ENCODE measurements around the gene LACTB.
A peak's percentile ranks its signal among the peaks of the same experiment; 100 is the strongest.

LACTB gene

DNA sequence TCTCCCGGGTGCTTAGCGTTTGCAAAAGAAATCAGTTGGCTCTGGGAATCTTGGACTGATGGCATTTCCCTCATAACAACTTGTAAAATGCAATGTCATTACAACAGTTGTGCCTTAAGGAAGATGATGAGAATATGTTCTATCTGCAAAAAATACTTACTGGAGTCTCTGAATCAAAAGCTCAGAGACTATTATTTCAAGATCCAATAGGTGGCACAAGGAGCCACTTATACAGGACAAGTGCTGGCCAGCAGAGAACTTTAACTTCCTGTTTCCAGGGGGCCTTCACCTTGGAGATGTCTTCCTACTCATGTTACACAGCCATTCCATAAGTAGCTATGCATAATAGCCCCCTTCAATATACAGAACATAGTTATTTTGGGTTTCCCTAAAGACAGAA, 44.6 kb downstream of the LACTB start:
- Mint-ChIP-seq H3K9me3 (no peaks in the 10 kb centered on the region), H3K4me1 (peaks cover 11% of the 10 kb centered on the region), H3K27me3 (no peaks in the 10 kb centered on the region), H3K27ac (no peak overlapping the region), H3K4me3 (no peak overlapping the region), H3K36me3 (no peaks in the 10 kb centered on the region)
- no peak for ATAC-seq

DNA sequence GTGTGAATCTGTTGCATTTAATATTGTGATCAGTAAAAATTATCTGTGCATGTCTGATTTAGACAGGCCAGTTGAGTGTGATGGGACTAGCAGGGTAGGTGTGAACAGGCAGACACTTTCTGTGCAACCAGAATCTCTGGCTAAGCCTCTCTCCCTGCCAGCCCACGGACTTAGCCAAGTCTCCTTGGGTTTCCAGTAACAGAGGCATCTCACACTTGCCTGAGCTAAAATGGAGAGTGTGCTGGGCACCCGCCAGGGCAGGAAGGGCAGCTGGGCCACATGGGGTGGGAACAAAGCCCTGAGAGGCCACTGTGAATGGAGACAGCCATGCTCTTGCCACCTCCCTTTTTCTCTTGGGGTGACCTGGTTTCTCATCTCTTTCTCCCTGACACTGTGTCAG, 48.1 kb downstream of the LACTB start:
- no peaks in the 10 kb centered on the region for H3K36me3 Mint-ChIP-seq
- no peak overlapping the region for H3K4me3 Mint-ChIP-seq
- H3K27ac Mint-ChIP-seq, result no peak overlapping the region
- no peaks in the 10 kb centered on the region for H3K27me3 Mint-ChIP-seq
- H3K4me1 Mint-ChIP-seq, result no peaks in the 10 kb centered on the region
- no peak for ATAC-seq
- H3K9me3 Mint-ChIP-seq, result no peaks in the 10 kb centered on the region

DNA sequence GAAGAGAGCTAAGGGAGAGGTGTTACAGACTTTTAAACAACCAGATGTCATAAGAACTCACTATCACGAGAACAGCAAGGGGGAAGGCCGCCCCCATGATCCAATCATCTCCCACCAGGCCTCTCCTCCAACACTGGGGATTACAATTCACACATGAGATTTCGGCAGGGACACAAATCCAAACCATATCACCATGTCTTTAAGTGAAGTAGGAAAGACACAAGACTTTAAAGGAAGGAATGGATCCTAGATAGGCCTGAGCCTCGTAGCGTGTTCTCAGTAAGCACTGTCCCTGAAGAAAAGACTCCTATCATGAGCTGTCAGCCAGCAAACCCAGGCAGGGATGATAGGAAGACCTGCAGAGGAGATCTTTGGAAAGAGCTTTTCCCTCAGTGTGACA, 50.7 kb downstream of the LACTB start:
- H3K27ac Mint-ChIP-seq, result no peak overlapping the region
- ATAC-seq, result no peak
- no peak overlapping the region for H3K4me3 Mint-ChIP-seq
- no peaks in the 10 kb centered on the region for H3K9me3 Mint-ChIP-seq
- H3K27me3 Mint-ChIP-seq, result no peaks in the 10 kb centered on the region
- no peaks in the 10 kb centered on the region for H3K4me1 Mint-ChIP-seq
- no peaks in the 10 kb centered on the region for H3K36me3 Mint-ChIP-seq

DNA sequence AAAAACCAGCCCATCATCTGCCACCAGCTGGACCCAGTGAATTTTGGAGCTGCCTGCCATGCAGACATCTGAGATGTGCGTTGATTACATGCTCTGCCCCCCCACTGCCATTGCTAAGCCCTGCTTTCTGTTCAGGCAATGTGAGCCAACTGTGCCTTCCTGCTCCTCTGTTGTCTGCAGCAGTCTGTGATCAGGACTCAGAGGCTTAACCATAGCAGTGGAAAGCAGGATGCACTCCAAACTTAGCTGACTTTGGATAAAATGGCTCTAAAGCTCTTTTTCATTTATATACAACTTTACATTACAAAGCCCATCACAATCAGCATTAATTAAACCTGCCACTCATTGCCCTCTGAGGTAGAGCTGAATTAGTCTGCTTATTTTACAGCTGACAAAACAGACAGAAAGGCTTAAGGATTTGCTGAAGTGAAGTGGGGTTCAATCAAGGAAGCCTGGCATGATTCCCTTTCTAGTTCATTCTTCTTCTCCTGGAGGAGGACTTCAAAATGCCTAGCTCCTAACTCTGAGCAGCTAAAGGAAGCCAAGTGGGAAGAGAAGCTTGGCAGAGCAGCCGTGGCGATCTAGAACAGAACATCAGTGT, 51.3 kb downstream of the LACTB start:
- no peak for ATAC-seq
- Mint-ChIP-seq H3K27me3 (no peaks in the 10 kb centered on the region), H3K4me3 (no peak overlapping the region), H3K27ac (no peak overlapping the region), H3K36me3 (no peaks in the 10 kb centered on the region), H3K9me3 (no peaks in the 10 kb centered on the region), H3K4me1 (no peaks in the 10 kb centered on the region)

DNA sequence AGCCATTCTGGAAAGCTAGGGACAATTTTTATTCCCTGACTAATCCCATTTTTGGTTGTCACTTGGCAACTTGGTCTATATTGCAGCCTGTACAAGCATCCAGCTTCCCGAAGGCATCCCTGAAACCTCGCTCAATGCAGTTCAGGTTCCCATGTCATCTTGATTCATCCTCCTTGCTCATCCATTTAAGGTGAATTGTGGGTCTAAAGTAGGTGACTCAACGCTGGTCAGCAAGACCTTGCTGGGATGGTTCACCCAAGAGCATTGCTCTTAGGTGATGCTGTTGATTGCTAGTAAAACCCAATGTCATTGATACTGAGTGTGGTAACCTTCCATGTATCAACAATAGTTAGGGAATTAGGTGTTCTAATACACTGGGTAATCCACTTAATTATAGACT, 54.6 kb downstream of the LACTB start:
- Mint-ChIP-seq H3K36me3 (no peaks in the 10 kb centered on the region), H3K27ac (no peak overlapping the region), H3K27me3 (no peaks in the 10 kb centered on the region), H3K4me3 (no peak overlapping the region), H3K9me3 (no peaks in the 10 kb centered on the region), H3K4me1 (no peaks in the 10 kb centered on the region)
- ATAC-seq, result no peak

DNA sequence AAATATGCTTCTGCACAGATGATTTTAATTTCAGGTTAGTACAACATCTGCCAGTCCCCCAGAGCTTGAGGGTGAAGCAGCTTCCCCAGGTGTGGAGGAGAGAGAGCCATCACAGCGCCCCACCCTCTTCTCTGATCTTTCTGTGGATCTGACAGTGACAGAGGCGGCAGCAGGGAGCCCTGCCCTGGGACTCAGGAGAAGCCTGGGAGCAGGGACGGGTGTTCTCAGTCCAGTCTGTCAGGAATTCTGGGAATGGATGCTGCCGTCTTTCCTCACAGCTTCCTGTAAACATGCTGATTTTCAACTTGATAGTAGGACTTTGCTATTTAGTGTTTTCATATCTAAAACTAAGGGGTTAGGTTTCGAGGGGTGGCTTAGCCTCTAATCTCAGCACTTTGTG, 56.4 kb downstream of the LACTB start:
- no peak for ATAC-seq
- H3K4me3 Mint-ChIP-seq, result no peak overlapping the region
- H3K9me3 Mint-ChIP-seq, result no peaks in the 10 kb centered on the region
- H3K27me3 Mint-ChIP-seq, result no peaks in the 10 kb centered on the region
- no peak overlapping the region for H3K27ac Mint-ChIP-seq
- no peaks in the 10 kb centered on the region for H3K4me1 Mint-ChIP-seq
- H3K36me3 Mint-ChIP-seq, result no peaks in the 10 kb centered on the region

DNA sequence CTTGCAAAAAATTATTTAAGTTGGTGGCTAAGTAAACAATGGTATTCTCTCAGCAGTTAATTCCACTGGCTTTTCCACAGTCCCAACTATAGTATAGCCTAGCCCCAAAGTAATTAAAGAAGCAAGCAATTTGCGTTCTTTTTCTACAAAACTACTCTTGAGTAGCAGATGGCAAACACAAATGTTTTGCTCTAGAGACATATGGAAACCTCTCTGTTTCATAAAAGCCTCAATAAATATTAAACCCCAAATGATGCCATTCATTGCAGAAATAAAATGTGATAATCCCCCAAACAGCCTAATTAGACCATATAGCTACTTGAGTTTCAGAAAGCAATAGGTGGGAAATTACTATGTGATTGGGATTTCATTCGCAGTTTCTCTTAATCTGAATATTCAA, 59.1 kb downstream of the LACTB start:
- Mint-ChIP-seq H3K4me3 (no peak overlapping the region), H3K27me3 (no peaks in the 10 kb centered on the region), H3K4me1 (no peaks in the 10 kb centered on the region), H3K27ac (no peak overlapping the region), H3K9me3 (no peaks in the 10 kb centered on the region), H3K36me3 (no peaks in the 10 kb centered on the region)
- no peak for ATAC-seq

DNA sequence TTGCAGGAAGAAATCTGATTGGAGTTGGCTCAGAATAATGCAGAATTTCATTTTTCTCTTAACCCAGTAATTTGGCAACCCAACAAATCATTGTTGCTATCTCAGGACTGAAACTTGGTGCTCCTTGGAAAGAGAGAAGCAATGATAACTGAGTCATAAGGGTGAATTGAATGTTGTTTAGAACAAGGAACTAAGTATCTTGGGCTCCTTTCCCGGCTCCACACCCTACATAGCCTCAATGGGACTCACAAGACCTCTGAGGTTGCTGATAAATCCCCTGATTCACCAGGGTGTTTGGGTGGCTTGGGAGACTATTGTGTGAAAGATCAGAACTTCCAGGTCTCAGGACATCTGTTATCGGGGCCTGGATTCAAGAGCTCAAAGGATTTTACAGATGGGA, 60.0 kb downstream of the LACTB start:
- no peak for ATAC-seq
- Mint-ChIP-seq H3K27me3 (no peaks in the 10 kb centered on the region), H3K27ac (no peak overlapping the region), H3K4me3 (no peak overlapping the region), H3K4me1 (peaks cover 5% of the 10 kb centered on the region), H3K36me3 (no peaks in the 10 kb centered on the region), H3K9me3 (no peaks in the 10 kb centered on the region)

DNA sequence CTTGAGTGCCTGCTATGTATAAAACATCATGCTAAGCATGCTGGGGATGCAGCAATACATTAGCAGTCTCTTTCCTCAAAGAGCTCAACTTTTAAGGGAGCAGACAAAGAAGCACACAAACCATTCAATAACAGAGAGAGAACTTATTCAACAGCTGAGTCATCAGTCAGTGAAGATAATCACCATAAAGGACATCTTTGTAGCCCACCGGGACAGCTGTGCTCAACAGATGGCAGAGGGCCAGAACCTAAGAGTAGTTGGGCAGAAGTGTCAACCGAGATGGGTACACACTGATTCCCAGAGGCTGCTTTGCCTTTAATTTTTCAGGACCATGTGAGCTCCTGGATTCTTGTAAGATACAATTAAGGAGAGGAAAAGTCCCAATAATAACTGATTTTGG, 63.5 kb downstream of the LACTB start:
- Mint-ChIP-seq H3K4me3 (no peak overlapping the region), H3K27me3 (no peaks in the 10 kb centered on the region), H3K36me3 (peaks cover 5% of the 10 kb centered on the region), H3K27ac (no peak overlapping the region), H3K9me3 (no peaks in the 10 kb centered on the region), H3K4me1 (peaks cover 21% of the 10 kb centered on the region)
- ATAC-seq, result no peak

DNA sequence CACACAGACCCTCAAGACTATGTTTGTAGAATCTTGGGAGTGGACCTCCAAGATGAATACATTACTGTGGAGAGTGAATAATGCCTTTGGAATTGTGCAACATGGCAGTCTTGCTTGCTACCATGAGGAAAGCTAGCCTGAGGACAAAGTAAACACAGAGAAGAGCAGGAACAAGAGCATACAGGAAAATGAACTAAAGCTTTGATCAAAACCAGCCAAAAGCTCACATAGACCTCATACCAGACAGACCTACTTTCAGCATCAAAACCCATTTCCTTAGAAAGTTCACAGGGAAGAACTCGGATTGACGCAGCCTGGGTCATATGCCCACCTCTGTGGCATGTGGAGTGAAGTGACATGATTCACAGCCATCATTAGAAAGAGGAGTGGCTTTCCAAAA, 64.4 kb downstream of the LACTB start:
- no peaks in the 10 kb centered on the region for H3K27me3 Mint-ChIP-seq
- H3K9me3 Mint-ChIP-seq, result no peaks in the 10 kb centered on the region
- peaks cover 8% of the 10 kb centered on the region for H3K36me3 Mint-ChIP-seq
- peaks cover 29% of the 10 kb centered on the region for H3K4me1 Mint-ChIP-seq
- no peak for ATAC-seq
- H3K27ac Mint-ChIP-seq, result no peak overlapping the region
- no peak overlapping the region for H3K4me3 Mint-ChIP-seq

DNA sequence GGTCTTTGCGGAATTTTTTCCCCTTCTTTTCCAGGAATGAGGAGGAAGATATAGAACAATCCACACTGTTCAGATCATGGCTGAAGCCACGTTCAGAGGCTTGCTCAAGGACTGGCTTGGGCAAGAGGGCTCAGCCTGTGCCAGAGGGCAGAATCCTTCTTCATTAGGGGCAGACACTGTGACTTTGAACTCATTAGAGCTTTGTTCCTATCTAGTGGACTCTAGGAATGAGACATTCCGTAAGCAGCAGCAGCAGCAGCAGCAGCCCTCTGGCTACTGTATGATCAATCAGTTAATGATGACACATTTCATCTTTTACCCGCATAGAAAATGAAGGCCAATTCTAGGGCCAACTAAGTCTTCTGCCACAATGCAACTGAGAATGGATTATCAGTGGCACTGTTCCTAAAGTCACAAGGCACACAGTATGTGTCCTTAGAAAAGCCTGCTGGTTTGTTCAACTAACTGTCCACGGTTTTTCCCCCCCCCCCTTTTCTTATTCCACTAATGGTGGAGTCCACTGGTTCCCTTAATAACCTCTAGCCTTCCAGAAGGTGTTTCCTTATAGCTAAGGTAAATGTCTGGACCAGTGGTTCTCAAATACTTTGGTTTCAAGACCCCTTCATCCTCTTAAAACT, 66.0 kb downstream of the LACTB start:
- ATAC-seq, result no peak
- Mint-ChIP-seq H3K4me3 (no peak overlapping the region), H3K9me3 (no peaks in the 10 kb centered on the region), H3K27me3 (no peaks in the 10 kb centered on the region), H3K27ac (peak overlapping the region; percentile 86), H3K4me1 (peaks cover 44% of the 10 kb centered on the region), H3K36me3 (peaks cover 10% of the 10 kb centered on the region)

DNA sequence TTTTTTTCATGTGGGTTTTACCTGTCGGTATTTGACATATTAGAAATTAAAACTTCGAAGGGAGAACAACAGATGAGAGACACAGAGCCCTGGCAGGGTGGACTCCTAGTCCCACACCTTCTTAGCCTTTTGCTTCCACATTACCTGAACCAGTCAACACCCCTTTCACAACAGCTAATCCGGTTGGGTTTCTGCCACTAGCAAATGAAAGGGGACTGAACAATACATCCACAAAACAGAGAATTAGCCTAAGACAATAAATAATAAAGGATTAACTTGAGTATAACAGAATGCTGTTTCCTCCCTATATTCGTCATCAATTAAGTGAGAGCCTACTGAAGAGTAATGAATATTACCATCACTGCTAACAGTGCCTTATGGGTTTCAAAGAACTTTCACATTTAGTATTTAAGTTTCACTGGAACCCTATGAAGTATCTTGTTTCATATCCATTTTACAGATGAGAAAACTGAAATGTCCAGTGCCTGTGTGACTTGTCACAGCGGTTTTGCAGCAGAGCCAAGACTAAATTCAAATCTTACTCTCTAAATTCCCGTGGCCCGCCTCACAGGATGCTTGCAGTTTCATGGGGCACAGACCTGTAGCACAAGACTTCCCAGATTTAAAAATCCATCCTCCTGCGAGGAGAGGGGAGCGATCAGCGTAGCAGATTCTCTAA, 66.7 kb downstream of the LACTB start:
- no peaks in the 10 kb centered on the region for H3K27me3 Mint-ChIP-seq
- peak; percentile 10 for ATAC-seq
- peaks cover 12% of the 10 kb centered on the region for H3K36me3 Mint-ChIP-seq
- peak overlapping the region; percentile 97 for H3K4me3 Mint-ChIP-seq
- H3K9me3 Mint-ChIP-seq, result no peaks in the 10 kb centered on the region
- H3K27ac Mint-ChIP-seq, result peak overlapping the region; percentile 86
- H3K4me1 Mint-ChIP-seq, result peaks cover 47% of the 10 kb centered on the region

DNA sequence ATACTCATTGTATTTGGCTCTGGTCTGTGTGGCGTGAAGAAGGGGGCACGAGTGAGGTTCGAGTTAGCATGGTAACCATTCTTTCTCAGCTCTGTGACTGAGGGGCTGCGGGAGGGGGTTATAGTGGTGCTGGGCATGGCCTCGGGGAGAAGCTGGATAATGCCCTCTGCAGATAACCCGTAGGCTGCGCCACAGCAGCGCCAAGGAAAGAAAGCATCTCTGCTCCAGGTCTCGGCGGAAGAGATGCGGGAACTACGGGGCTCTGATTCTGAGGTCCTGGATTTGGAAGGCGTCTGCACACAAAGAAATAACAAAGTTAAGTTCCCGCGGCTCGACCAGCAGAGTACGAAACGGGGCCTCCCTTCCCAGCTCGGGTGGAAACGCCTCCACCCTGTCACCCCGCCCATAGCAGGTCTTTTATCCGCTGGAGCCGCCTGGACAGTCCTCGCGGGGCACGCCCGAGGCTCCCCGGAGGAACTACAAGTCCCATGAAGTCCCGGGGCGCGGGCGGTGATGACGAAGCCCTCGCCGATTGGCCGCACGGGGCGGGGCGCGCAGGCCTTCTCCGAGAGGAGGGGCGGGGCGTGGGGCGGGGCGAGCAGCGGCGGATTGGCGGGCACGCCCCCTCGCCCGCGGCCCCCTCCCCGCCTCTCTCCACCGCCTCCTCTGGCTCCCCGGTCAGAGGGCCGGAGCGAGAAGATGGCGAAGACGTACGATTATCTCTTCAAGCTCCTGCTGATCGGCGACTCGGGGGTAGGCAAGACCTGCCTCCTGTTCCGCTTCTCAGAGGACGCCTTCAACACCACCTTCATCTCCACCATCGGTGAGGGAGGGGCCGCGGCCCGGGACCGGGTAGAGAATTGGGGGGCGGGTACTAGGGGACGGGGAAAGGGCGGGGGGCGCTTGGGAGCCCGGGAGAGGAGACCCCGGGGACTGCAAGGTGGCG, 67.5 kb downstream of the LACTB start, which contains the start of gene RAB8B:
TSS of gene RAB8B (plus strand) at position 681 of the 946 bp plus-strand sequence. CDS start at position 700, 19 bp downstream.
- no peaks in the 10 kb centered on the region for H3K27me3 Mint-ChIP-seq
- H3K27ac Mint-ChIP-seq, result peak within 1 kb of the TSS; percentile 86
- peak; percentile 95 for ATAC-seq
- no peaks in the 10 kb centered on the region for H3K9me3 Mint-ChIP-seq
- peak within 1 kb of the TSS; percentile 97 for H3K4me3 Mint-ChIP-seq
- H3K36me3 Mint-ChIP-seq, result peaks cover 18% of the 10 kb centered on the region
- H3K4me1 Mint-ChIP-seq, result peaks cover 54% of the 10 kb centered on the region

DNA sequence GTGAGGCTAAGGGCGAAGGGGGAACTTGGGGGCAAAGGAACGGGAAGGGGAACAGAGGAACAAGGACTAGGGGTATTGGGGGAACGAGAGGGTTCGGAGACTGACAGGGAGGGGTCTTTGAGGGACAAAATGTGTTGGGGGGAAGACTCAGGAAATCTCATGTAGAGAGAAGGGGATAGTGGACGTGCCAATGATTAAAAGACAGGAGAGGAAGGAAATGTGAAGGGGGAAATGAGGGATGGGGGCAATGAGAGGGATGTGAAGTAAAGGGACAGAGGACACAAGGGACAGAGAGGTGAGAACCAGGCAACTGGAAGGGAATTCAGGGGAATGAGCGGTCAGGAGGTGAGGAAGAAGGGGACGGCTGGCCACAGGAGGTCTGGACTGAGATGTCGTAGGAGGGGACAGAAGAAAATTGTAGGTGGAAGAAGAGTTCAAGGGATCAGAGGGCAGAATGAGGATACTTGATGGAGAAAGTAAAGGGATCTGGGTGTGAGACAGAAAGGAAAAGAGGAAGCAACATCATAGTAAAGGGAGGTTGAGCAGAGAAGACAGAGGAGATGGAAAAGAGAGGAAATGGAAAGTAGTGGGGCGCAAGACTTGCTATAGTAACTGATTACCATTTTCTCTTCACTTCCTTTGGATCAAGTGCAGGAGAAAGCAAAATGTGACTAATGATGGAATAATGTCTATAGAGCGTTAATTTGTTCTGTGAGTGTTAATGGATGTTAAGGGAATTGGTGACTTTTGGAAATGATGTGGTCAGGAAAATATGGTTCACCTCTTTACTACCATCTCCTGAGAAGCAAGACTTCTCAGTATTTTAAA, 68.5 kb downstream of the LACTB start:
- no peak for ATAC-seq
- Mint-ChIP-seq H3K36me3 (peaks cover 20% of the 10 kb centered on the region), H3K4me1 (peaks cover 60% of the 10 kb centered on the region), H3K27ac (peak overlapping the region; percentile 86), H3K27me3 (no peaks in the 10 kb centered on the region), H3K4me3 (peak overlapping the region; percentile 97), H3K9me3 (no peaks in the 10 kb centered on the region)
